NCI-H2227 (cell line): ENCODE data around the gene RPS15.

Source experiments
- DNase-seq: peaks from one replicate; lab custom pipeline; 2025; ENCODE audit not compliant: unreplicated experiment; lab: John Stamatoyannopoulos, UW

The RPS15 gene

DNA sequence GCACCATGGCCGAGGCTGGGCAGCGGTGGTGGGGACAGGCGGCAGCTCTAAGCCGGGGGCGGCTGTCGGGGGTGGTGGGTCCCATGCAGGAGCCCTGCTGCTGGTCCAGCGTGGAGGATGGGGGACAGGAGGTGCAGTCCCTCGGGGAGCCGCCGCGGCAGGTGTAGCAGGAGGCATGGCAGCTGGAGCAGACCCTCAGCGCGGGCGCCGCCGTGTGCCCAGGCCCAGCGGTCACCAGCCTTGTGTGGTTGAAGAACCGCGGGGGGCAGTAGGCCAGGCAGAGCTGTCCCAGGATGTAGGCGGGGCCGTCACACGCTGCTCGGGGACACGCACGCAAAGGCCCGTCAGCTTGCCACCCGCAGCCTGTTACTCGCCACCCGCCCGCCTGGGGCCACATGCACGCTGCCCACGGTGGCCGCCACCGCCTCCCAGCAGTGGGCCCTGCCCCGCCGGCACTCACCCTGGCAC lies 43.7 kb downstream of the RPS15 start:
- no peak for DNase-seq

DNA sequence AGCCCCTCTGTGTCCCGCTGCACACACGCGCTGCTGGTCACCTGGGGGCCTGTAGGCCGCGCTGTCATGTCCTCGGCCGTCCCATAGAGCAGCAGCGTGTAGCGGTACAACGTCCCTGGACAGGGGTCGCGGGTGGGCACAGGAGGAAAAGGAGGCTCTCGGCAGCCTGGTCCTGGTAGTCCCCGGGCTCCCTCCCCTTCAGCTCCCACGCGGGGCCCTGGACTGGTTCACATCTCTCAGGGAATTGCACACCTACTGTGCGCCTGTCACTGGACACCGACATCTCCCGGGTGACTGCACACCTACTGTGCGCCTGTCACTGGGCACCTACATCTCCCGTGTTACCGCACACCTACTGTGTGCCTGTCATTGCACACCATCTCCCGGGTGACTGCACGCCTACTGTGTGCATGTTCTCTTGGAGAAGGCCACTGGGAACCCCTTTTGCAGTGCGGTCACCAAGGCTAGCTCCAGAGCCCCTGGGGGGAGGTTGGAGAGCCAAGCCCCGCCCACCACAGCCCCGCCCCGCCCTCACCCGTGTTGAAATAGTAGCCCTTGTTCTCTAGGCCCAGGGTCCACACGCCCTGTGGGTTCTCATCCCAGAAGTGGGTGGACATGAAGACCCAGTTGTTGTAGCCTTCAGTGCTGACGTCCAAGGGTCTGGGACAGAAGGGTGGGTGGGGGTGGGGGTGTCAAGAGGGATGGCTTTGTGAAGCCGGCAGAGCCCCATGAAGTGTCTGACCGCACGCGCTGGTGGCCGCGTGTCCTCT lies 44.4 kb downstream of the RPS15 start:
- no peak for DNase-seq

DNA sequence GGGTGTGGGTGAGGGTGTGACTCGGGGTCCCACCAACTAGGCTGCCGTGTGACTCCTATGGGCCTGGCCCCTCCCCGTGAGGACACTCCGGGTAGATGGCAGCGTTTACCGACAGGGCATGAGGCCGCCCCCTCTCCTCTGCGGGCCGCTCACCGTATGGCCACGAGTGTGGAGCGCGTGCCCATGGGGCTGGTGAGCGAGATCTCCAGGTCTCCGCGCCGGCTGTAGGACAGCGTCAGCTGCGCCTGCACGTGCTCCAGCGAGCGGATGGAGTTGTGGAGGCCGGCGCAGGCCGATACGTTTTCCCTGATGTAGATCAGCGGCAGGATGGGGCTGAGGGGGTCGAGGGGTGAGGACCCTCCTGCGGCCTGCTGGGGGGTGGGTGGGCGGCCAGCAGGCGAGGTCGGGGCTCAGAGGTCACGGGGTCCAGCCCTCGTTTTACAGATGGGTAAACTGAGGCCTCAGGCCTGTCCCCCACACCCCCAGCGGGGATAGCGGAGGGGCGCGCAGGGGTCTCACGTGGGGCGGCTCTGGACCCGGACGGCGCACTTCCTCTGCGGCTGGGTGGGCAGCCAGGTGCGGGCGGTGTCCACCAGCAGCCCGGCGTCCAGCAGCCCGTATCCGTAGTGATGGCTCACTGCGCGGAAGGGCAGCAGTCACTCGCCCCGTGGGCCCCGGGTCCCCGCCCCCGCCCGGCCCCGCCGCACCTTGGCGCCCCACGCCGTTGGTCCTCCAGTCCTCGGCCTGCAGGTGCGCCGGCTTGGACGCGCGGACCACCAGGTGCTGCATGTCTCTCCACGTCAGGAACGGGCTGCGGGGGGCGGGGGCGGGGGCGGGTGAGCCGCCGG lies 45.2 kb downstream of the RPS15 start:
- no peak for DNase-seq

- DNase-seq, result no peak
Observed at GRCh38 chr19:1483979-1484428, 45.8 kb downstream of the RPS15 start.

DNA sequence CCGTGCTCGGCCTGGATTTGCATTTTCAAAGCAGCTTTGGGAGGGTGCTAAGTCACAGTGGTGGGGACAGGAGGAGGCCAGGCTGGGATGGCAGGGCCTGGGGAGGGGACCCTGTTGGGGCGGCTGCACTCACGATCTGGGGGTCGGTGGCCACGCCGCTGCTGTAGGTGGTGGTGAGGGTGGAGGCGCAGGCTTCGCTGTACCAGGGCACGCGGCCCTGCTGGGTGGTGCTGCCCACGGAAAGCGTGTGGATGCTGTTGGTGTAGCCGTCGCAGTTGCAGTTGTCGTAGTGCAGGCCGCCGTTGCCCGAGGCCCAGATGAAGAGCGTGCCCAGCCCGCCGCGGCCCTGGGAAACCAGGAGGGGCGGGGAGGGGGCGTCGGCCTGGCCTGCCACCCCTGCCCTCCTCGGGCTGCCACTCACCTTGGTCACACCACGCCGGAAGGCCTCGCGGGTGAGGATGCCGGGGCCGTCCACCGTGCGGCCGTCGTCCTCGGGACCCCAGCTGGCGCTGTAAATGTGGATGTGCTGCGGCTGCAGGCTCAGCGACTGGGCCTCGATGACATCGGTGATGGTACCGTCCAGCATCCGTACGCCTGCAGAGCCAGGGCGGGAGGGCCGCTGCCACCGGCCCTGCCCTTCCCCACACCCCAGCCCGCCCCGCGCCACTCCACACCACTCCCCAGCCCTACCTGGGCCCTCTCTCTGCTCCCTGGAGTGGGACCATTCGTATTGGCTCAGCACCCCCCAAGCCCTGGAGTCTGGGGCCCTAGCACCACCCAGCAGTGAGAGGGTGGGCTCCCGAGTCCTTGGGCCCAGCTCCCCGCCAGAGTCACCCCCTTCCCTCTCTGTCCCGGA lies 48.8 kb downstream of the RPS15 start:
- DNase-seq, result no peak

GRCh38 chr19:1487576-1488281 lies 49.5 kb downstream of the RPS15 start:
- DNase-seq, result no peak

- DNase-seq, result no peak
Observed at GRCh38 chr19:1488282-1488601, 50.0 kb downstream of the RPS15 start.

- no peak for DNase-seq
Observed at GRCh38 chr19:1489463-1490310, 51.5 kb downstream of the RPS15 start.
